GM19438 (cell line): ENCODE results near the gene RGS9BP.

Experiments used
- ATAC-seq: cut with Tn5 transposase; IDR thresholded peaks from one replicate; pipeline ENCODE4 v1.9.1; 2021; ENCODE audit warnings: low read depth; ENCODE audit not compliant: unreplicated experiment

Gene RGS9BP

DNA sequence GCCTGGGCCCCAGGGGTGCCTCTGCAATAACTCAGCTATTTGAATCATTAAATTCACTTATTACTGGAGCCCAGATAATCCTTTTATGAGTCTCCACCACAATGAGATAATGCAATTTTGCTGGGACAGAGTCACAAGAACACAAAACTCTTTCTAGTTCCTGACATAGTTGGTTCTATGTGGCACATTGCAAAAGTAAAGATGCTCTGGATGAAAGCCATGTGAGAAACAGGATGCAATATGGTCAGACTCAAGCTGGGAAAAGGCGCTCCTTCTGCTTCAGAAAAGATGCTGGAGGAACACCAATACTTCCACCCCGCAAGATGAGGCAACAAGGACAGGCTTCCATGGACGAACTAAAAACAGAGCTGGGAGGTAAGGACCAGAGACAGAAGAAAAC is 6.3 kb upstream of the RGS9BP start:
- ATAC-seq, result no peak

DNA sequence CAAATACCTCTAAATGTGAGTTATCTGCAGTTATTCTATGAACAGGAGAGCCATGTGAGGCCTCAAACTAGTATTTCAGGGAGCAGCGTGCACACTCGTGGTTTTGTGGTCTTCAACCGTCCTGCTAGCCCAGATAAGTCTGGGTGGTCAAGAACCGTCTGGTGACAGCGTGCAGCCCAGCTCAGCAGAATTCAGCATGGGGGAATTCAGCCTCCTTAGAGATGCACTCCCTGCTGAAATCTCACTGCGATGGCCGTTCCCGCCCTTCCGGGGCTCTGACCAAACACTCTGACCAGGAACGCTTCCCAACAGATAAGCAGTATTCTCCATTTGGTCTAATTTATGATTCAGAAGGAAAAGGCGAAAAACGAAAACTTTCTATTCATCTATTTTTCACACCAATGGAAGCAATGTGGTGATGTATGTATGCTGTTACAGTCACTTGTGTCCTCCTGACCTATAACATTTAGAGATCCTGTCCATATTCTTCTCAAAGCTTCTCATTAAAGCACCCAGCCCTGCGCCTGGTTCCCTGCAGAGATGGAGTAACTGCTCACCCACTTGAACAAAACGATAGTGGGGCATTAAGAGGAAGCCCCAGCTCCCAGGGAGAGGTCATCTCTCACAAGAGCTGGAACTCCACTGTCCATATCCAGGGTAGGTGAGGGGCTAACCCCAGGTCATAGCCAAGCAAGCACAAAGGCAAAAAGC is 3.6 kb upstream of the RGS9BP start:
- no peak for ATAC-seq

- no peak for ATAC-seq
These were observed 2.8 kb upstream of the RGS9BP start for GRCh38 chr19:32672841-32673240.

GRCh38 chr19:32673573-32673972 is 2.1 kb upstream of the RGS9BP start:
- no peak for ATAC-seq

GRCh38 chr19:32674153-32674930 is 1.3 kb upstream of the RGS9BP start:
- no peak for ATAC-seq

DNA sequence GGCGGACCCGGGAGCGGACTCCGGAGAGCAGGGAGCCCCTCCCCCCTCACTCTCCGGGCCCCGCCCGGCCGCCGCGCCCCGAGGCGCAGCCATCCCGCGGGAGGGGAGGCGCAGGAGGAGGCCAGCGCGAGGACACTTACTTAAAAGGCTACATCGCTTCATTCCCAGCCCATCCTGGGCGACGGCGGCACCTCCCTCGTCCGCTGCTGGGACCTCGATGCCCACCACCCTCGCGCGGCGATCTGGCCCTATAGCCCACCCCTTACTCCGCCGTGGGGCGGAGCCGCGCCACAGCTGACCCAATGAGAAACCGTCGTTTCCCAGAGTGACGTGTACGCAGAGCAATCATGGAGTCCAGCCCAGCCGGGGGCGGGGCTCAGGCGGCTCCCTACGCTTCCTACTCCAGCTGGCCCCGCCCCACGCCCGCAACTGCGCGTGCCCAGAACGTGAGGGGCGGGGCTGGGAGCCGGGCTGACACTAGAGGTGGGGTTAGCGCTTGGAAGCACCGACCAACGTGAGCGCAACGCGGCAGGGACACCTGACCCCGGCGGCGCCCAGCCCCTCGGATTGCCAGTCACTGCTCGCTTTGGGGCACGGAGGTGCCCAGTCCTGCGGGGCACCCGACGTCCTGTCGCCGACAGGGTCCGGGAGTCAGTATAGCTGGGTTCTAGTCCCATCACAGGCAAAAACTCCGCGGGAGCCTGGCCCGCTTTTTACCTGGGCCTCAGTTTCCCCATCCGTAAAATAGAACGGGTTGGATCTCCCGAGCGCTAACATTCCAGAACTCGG is 523 bp upstream of the RGS9BP start, which contains the start of gene ANKRD27:
Gene ANKRD27, minus strand, starts transcription at position 250 of the 789 bp plus-strand sequence. CDS start 16,165 bp downstream, outside the sequence.
- peak; percentile 96 for ATAC-seq

GRCh38 chr19:32676186-32676894 is 692 bp downstream of the RGS9BP start:
- no peak for ATAC-seq

DNA sequence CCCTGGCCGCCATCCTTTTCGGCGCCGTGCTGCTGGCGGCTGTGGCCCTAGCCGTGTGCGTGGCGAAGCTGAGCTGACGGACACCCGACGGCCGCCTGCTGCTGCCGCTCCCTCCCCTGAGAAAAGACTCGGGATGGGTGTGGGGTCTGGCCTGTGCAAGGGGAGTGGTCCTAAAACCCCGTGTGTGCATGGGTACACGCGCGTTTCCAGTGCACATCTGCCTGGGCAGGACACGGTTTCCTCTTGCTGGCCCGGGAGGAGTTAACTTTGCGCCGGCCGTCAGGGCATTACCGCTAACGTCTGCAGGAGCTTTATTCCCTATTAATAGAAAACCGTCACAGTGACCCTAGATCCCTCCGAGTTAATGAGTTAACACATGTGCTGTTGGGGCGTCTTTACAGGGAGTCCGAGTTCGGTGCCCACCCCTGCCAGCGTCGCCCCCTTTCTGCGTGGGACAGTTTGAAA is 1.3 kb downstream of the RGS9BP start:
- no peak for ATAC-seq

DNA sequence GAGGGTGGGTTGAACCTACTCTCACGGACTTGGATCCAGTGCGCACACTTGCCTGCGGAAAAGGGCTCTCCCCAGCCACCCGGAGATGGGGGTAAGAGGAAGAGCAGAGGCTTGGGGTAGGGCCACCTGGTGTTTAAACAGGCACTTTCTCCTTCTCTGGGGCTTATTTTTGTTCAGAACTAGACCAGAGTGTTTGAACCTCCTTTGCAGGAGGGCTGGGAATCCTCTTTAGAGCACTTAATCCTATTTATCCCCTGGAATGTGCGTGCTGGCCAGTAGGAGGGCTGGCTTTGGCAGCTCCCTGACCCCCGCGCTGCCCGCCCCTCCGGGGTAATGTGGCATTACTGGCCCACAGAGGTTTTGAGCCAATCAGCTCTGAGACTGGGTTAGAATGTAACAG is 2.0 kb downstream of the RGS9BP start:
- ATAC-seq, result no peak

DNA sequence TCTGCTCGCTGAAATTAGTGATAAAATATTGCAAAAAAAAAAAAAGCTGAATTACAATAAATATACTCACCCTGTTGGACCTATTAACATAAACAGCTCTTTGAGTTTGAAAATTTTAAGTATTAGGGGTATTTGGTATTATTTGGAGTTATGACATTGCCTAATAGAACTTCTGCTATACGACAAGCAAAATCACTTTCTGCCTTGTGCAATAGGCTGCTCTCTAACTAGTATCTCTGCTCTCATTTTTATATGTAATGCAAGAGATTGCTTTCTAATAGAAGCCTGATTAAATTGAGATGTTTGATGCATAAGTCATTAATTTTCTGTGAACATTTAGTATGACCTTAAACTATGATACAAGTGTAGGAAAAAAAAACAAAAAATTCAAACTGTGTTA is 5.3 kb downstream of the RGS9BP start:
- ATAC-seq, result no peak

- no peak for ATAC-seq
These were observed 6.7 kb downstream of the RGS9BP start for GRCh38 chr19:32682317-32682716.

- ATAC-seq, result no peak
These were observed 11.3 kb downstream of the RGS9BP start for GRCh38 chr19:32686847-32687475.

GRCh38 chr19:32687681-32688080 is 12.0 kb downstream of the RGS9BP start:
- ATAC-seq, result no peak

- no peak for ATAC-seq
These were observed 12.7 kb downstream of the RGS9BP start for GRCh38 chr19:32688311-32688710.

DNA sequence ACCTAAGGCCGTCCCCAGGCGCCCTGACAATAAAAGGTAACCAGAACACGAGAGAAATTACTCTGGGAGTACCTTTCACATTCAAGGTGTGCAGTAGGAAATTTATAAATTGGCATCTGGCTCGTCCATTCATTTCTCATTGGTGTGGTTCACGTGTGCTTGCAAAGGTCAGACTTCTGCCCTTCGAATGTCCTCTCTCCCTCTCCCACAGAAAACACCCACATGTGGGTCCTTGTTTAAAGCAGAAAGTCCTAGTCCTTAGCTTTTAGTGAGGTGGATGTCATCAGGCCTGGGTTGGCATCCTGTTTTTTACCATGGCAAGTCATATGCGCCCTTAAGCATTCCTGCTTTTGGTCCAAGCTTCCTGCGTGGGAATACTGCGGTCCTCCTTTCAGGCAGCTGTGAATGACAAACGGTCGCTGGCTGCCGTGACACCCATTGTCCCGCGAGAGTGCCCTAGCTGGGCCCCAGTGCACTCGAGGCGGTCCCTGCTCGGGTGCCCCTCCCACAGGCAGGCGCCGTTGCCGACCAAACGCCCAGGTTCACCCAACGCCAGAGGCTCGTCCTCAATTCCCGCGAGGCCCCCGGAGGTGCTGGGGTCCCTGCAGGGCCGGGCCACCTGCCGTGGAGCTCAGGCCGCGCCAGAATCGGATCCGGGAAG is 15.8 kb downstream of the RGS9BP start, which contains the start of gene NUDT19:
Gene NUDT19, plus strand, starts transcription at position 531 of the 661 bp plus-strand sequence. CDS start 140 bp downstream, outside the sequence.
- peak; percentile 85 for ATAC-seq

- peak; percentile 53 for ATAC-seq
These were observed 16.5 kb downstream of the RGS9BP start for GRCh38 chr19:32691952-32692726.

GRCh38 chr19:32692727-32693061 is 17.0 kb downstream of the RGS9BP start:
- ATAC-seq, result no peak
